ENCODE results near the gene A2M. TPM values are rescaled to one million over a fixed set of nuclear protein-coding genes. Genes with fewer than 3 reads are reported as not detected.

A2M gene
- total and polyA plus RNA-seq, 2 of the 8 experiments (the other 6 are each of a cell fraction or from before 2014, with no cell fraction given): 0.15 TPM; not detected in 1

DNA sequence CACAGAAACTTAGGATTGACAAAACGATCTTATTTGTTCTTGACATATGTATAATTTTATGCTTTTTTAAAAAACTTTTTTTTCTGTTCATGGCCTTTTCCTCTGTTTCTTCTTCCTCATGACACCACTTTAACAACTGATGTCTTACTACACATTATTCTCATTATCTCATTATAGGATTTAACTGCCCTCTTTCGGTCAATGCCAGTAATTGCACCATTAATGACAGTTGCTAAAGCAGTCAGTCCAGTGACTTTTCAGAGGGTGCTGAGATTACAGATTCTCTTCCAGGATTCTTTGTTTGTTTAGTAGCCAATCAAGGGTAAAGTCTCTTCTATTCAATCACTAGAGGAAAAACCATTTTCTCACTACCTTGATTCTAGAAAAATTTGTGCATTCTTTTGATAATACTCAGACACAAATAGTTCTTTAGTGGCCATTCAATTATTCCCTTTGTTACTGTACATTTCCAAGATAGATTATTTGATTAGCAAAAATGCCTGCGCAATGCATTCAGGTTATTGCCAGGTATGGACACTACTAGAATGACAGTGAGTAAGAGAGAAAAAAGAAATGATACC, 76.2 kb downstream of the A2M start (continued):
- TF ChIP-seq TEAD4 (IDR thresholded peaks at IDR 0.05; ENCODE audit: low read depth, low read length): no peak
- no peak for TF ChIP-seq TCF12 (IDR thresholded peaks at IDR 0.05; ENCODE audit: low read depth, low read length)
- no peak for TF ChIP-seq RNF2 (IDR thresholded peaks at IDR 0.05; ENCODE audit: borderline replicate concordance, low read depth, low read length, missing control alignments, poor library complexity, severe bottlenecking)
- TF ChIP-seq ASH2L (IDR thresholded peaks at IDR 0.05; ENCODE audit: low read length): no peak
- TF ChIP-seq CTCF (IDR thresholded peaks at IDR 0.05; ENCODE audit: control extremely low read depth in 1 of 3, insufficient read depth in 1 of 3, low read depth in 1 of 3, low read length in 3 of 3): peak in 2 of 3 experiments; percentile 52 to 74; a peak in 2 of 4 replicates
- peak; percentile 79 for TF ChIP-seq RAD21 (IDR thresholded peaks at IDR 0.05 in 1 of 2, conservative IDR thresholded peaks at IDR 0.05 in 1 of 2; ENCODE audit: low read depth in 2 of 2, low read length in 2 of 2)

Data from H1 (cell line).